Endothelial cell of umbilical vein (primary cell): ENCODE data around the gene EHBP1L1.

Source experiments
- MYC ChIP-seq: IDR thresholded peaks from one replicate; pipeline ENCODE4 v1.6.1; 2011; ENCODE audit warnings: mild to moderate bottlenecking, low read depth, low read length
- POLR2A ChIP-seq: IDR thresholded peaks from 2 replicates; pipeline ENCODE4 v1.6.1; 2012; ENCODE audit warnings: low read depth, mild to moderate bottlenecking, control low read depth, low read length
- TF ChIP-seq, protein P1 (sequence below), 2 donors: IDR thresholded peaks; 1 replicate in 1 of 2; 2 replicates in 1 of 2; pipeline ENCODE4 v1.5.1; 2011; ENCODE audit warnings: low read length in 2 of 2, mild to moderate bottlenecking in 2 of 2, moderate library complexity in 2 of 2, control low read depth in 1 of 2, inconsistent platforms in 1 of 2, low read depth in 1 of 2; ENCODE audit not compliant: insufficient read depth in 1 of 2; ENCODE audit errors: extremely low read depth in 1 of 2
- TF ChIP-seq, protein P2 (sequence below): IDR thresholded peaks from 2 replicates; pipeline ENCODE4 v1.6.1; 2011; ENCODE audit not compliant: insufficient read depth, insufficient read length

DNA sequence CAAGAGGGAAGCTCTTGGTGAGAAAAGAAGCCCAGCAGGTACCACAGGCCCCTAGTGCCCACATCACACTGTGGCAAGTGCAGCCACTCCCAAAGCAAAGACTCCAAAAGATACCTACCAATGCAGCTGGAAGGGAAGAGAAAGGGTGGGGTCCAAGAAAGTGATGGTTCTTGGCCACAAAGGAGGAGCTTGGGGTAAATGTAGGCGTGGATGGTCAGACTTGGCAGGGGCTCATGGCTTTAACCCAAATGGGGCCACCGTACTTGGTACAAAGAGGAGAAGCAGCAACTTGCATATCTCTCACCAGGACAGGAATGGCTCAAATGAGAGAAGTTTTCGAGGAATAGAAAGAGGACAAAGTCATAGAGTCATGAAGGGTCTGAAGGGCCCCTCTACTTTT, 33.4 kb downstream of the EHBP1L1 start:
- TF ChIP-seq, protein P1, sequence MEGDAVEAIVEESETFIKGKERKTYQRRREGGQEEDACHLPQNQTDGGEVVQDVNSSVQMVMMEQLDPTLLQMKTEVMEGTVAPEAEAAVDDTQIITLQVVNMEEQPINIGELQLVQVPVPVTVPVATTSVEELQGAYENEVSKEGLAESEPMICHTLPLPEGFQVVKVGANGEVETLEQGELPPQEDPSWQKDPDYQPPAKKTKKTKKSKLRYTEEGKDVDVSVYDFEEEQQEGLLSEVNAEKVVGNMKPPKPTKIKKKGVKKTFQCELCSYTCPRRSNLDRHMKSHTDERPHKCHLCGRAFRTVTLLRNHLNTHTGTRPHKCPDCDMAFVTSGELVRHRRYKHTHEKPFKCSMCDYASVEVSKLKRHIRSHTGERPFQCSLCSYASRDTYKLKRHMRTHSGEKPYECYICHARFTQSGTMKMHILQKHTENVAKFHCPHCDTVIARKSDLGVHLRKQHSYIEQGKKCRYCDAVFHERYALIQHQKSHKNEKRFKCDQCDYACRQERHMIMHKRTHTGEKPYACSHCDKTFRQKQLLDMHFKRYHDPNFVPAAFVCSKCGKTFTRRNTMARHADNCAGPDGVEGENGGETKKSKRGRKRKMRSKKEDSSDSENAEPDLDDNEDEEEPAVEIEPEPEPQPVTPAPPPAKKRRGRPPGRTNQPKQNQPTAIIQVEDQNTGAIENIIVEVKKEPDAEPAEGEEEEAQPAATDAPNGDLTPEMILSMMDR (IDR thresholded peaks at IDR 0.05; ENCODE audit: extremely low read depth in 1 of 2, insufficient read depth in 1 of 2, low read depth in 1 of 2, low read length in 2 of 2) = no peak
- TF ChIP-seq MYC (no peak), POLR2A (no peak)
- TF ChIP-seq, protein P2, sequence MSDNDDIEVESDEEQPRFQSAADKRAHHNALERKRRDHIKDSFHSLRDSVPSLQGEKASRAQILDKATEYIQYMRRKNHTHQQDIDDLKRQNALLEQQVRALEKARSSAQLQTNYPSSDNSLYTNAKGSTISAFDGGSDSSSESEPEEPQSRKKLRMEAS = no peak
